ENCODE data around the gene TP53INP2. TPM values are rescaled to one million over a fixed set of nuclear protein-coding genes. Genes with fewer than 3 reads are reported as not detected.
"Not testable (repeated sequence)": the region's sequence is repeated elsewhere in the genome, so short reads cannot be mapped to it uniquely, and the experiment has no call there.

The TP53INP2 gene, protein sequence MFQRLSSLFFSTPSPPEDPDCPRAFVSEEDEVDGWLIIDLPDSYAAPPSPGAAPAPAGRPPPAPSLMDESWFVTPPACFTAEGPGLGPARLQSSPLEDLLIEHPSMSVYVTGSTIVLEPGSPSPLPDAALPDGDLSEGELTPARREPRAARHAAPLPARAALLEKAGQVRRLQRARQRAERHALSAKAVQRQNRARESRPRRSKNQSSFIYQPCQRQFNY
- total RNA-seq: 10 to 100 TPM in 5 of 8 experiments, 1 to 10 TPM in 3; 3.7 to 15.3 (median 11.0) TPM

DNA sequence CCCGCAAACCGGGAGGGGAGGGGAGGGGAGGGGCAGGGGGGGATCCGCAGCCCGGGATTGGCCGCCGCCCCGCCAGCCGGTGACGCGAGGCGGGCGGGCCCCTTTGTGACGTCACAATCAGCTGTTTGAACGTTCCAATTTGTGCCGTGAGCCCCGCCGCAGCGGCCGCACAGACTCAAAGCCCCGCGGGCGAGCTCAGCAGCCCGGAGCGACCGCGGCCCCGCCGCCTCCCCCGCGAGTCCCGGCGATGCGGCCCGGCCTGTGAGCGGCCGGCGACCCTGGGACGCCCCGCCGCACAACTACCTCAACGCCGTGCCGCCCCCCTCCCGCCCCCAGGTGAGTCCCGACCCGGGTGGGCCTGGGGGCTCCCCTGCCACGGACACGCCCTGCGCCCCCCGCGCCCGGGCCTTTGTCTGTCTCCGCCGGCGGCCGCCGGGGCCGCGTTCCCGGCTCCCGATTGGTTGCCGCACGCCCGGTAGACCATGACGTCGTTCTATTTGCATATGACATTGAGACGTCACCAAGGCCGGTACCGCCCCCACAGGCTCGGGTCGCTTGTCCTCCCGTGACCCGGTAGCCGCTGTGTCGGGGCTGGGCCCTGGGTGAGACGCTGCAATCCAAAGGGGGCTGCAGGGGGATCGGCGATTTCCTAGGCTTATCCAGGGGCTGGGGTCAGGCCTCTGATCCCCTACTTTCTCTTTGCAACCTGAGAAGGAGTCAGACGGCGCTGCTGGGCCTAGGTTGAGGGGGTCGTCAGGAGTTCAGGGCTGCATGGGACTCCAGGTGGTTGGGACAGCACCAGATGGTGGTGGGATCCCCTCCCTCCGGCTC lies at the start of gene TP53INP2:
Gene TP53INP2 (plus strand): TSS at position 168 of the 831 bp plus-strand sequence. CDS start 4,396 bp downstream, outside the sequence.
- in situ Hi-C loops (cut with MboI; ENCODE audit: low pct_unique_long_range_greater_than_20kb in 2 of 9, low sequenced_read_pairs in 9 of 9, unreplicated experiment in 9 of 9): loop anchor here in 2 of 9 experiments (25.0 kb wide), 2 partner anchors 167 to 392 kb away; partner anchors contain the start of gene AHCY (in 1 of the 2)
- Histone ChIP-seq H3K4me3 (peak within 1 kb of the TSS; percentile 75 to 99 (median 91)), H3K27ac (peak within 1 kb of the TSS; percentile 93 to 99), H3K4me1 (replicated peaks in 1 of 2) (peaks cover 7 to 11% of the 10 kb centered on the region in 2 donors)
- 0% methylated on average over 1 of the region's 82 CpGs; no CpG with 5 or more reads in 8 of the 10 experiments for WGBS, 10 experiments
- ATAC-seq (replicated peaks in 6 of 8): peak; percentile 58 to 75 (median 65)

DNA sequence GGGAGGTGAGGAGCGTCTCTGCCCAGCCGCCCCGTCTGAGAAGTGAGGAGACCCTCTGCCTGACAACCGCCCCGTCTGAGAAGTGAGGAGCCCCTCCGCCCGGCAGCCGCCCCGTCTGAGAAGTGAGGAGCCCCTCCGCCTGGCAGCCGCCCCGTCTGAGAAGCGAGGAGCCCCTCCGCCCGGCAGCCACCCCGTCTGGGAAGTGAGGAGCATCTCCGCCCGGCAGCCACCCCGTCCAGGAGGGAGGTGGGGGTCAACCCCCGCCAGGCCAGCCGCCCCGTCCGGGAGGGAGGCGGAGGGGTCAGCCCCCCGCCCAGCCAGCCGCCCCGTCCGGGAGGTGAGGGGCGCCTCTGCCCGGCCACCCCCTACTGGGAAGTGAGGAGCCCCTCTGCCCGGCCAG lies 45.5 kb upstream of the TP53INP2 start:
- no CpG with 5 or more reads among the region's 31 CpGs for WGBS, 10 experiments
- not testable (repeated sequence) for H3K4me1 ChIP-seq (replicated peaks in 1 of 2)

DNA sequence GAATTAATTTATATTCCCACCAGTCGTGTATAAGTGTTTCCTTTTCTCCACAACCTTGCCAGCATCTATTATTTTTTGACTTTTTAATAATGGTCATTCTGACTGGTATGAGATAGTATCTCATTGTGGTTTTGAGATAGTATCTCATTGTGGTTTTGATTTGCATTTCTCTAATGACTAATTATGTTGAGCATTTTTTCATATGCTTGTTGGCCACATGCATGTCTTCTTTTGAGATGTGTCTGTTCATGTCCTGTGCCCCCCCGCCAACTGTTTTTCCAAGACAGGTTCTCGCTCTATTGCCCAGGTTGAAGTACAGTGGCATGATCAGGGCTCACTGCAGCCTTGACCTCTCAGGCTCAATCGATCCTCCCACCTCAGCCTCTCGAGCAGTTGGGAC lies 42.3 kb upstream of the TP53INP2 start:
- H3K27ac ChIP-seq; H3K4me1 ChIP-seq (replicated peaks in 1 of 2); H3K4me3 ChIP-seq; in situ Hi-C loops (cut with MboI; ENCODE audit: low pct_unique_long_range_greater_than_20kb in 2 of 9, low sequenced_read_pairs in 9 of 9, unreplicated experiment in 9 of 9): not testable (repeated sequence)
- ATAC-seq (replicated peaks in 6 of 8): peak in 2 of 8 experiments; percentile 28 to 62
- WGBS, 10 experiments: 0 to 100% (median 88%) methylated on average over 1 to 3 of the region's 5 CpGs; no CpG with 5 or more reads in 3 of the 10 experiments

More for the DNA sequence above, 45.5 kb upstream of the TP53INP2 start:
- in situ Hi-C loops (cut with MboI; ENCODE audit: low pct_unique_long_range_greater_than_20kb in 2 of 9, low sequenced_read_pairs in 9 of 9, unreplicated experiment in 9 of 9); H3K27ac ChIP-seq; H3K4me3 ChIP-seq; ATAC-seq (replicated peaks in 6 of 8): not testable (repeated sequence)

DNA sequence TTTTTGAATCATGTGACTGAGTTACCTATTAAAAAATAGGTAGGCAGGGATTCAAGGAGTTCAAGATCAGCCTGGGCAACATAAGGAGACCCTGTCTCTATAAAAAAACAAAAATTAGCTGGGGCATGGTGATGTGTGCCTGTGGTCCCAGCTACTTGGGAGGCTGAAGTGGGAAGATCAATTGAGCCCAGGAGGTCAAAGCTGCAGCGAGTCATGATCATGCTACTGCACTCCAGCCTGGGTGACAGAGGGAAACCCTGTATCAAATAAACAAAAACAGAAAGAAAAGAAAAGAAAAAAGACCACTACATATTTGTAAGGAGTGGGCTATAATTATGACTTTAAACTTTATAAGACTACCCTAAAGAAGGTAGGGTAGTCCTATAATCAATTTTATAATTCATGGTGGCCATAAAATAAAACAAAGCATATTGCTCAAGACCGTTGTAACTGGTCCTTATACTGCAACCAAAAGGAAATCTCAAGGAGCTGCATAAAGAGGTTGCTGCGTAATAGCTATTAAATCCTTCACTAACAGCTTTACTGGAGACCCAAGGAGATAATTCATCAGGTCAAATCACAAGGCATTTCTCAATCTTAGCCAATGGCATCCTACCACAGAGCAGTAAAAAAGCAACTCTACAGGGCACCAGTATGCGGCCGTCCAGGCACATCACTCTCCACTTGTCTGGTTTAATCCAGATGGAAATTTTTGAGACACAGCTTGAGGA lies 40.8 kb upstream of the TP53INP2 start:
- Histone ChIP-seq H3K27ac (no peak overlapping the region), H3K4me1 (replicated peaks in 1 of 2) (no peaks in the 10 kb centered on the region), H3K4me3 (no peak overlapping the region)
- ATAC-seq (replicated peaks in 6 of 8): no peak
- in situ Hi-C loops (cut with MboI; ENCODE audit: low pct_unique_long_range_greater_than_20kb in 2 of 9, low sequenced_read_pairs in 9 of 9, unreplicated experiment in 9 of 9): no loop called here
- 72 to 100% (median 89%) methylated on average over 1 to 5 of the region's 5 CpGs for WGBS, 10 experiments

DNA sequence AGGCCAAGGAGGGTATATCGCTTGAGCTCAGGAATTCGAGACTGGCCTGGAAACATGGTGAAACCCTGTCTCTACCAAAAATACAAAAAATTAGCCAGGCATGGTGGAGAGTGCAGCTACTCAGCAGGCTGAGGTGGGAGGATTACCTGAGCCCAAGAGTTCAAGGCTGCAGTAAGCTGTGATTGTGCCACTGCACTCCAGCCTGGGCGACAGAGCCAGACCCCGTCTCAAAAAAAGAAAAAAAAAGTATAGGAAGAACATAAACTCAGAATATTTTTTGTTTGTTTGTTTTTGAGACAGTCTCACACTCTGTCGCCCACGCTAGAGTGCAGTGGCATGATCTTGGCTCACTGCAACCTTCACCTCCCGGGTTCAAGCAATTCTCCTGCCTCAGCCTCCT lies 39.4 kb upstream of the TP53INP2 start:
- H3K4me1 ChIP-seq (replicated peaks in 1 of 2); H3K27ac ChIP-seq; H3K4me3 ChIP-seq; in situ Hi-C loops (cut with MboI; ENCODE audit: low pct_unique_long_range_greater_than_20kb in 2 of 9, low sequenced_read_pairs in 9 of 9, unreplicated experiment in 9 of 9); ATAC-seq (replicated peaks in 6 of 8): not testable (repeated sequence)
- 91 to 96% (median 94%) methylated on average over 2 to 4 of the region's 7 CpGs; no CpG with 5 or more reads in 3 of the 10 experiments for WGBS, 10 experiments

DNA sequence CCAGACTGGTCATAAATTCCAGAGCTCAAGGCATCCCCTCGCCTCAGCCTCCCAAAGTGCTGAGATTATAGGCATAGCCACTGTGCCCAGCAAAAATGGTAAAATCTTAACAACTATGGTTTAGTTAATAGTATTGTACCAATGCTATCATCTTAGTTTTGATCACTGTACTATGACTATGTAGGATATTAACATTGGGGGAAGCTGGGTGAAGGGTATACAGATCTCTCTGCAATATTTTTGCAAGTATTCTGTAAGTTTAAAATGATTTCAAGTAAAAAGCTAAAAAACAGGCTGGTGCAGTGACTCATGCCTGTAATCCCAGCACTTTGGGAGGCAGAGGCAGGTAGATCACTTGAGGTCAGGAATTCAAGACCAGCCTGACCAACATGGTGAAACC lies 35.0 kb upstream of the TP53INP2 start:
- no peaks in the 10 kb centered on the region for H3K4me1 ChIP-seq (replicated peaks in 1 of 2)
- H3K4me3 ChIP-seq: no peak overlapping the region
- no peak for ATAC-seq (replicated peaks in 6 of 8)
- WGBS, 10 experiments: 80 to 100% (median 100%) methylated on average over 1 of the region's 1 CpG; no CpG with 5 or more reads in 3 of the 10 experiments
- in situ Hi-C loops (cut with MboI; ENCODE audit: low pct_unique_long_range_greater_than_20kb in 2 of 9, low sequenced_read_pairs in 9 of 9, unreplicated experiment in 9 of 9): no loop called here
- H3K27ac ChIP-seq: no peak overlapping the region

DNA sequence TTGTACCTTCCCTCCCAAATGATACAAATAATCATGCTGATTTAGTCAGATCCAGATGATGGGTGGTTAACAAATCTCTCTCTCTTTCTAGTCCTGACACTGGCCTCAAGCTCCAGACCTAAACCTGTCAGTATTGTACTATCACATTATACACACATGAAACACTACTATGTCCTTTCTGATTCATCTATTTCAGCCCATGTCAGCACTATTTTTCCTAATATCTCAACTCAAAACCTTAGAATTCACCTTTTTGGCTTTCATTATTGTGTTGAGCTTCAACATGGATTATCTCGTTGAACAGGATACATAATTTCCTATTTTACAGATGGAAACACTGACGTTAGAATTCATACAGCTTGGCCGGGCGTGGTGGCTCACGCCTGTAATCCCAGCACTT lies 30.7 kb upstream of the TP53INP2 start:
- peaks cover 5 to 6% of the 10 kb centered on the region in 2 donors for H3K4me1 ChIP-seq (replicated peaks in 1 of 2)
- ATAC-seq (replicated peaks in 6 of 8): no peak
- H3K4me3 ChIP-seq: no peak overlapping the region
- in situ Hi-C loops (cut with MboI; ENCODE audit: low pct_unique_long_range_greater_than_20kb in 2 of 9, low sequenced_read_pairs in 9 of 9, unreplicated experiment in 9 of 9): no loop called here
- H3K27ac ChIP-seq: no peak overlapping the region
- 83 to 100% (median 96%) methylated on average over 1 to 4 of the region's 5 CpGs; no CpG with 5 or more reads in 4 of the 10 experiments for WGBS, 10 experiments

DNA sequence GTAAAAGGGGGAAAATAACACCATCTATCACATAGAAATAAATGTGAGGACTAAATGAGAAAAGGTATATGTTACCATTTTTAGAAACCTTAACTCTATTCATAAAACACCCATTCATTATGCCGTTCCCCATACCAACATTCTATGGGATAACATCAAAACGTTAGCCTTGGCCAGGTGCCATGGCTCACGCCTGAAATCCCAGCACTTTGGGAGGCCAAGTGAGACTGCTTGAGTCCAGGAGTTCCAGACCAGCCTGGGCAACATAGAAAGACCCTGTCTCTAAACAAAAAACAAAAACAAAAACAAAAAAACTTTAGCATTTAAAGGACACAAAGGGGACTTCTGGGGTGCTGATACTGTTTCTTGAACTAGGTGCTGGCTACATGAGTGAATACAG lies 28.6 kb upstream of the TP53INP2 start:
- in situ Hi-C loops (cut with MboI; ENCODE audit: low pct_unique_long_range_greater_than_20kb in 2 of 9, low sequenced_read_pairs in 9 of 9, unreplicated experiment in 9 of 9): no loop called here
- H3K27ac ChIP-seq: no peak overlapping the region
- no peak overlapping the region for H3K4me3 ChIP-seq
- ATAC-seq (replicated peaks in 6 of 8): no peak
- peaks cover 5 to 6% of the 10 kb centered on the region in 2 donors for H3K4me1 ChIP-seq (replicated peaks in 1 of 2)
- 25 to 62% (median 32%) methylated on average over 1 to 3 of the region's 3 CpGs; no CpG with 5 or more reads in 3 of the 10 experiments for WGBS, 10 experiments

DNA sequence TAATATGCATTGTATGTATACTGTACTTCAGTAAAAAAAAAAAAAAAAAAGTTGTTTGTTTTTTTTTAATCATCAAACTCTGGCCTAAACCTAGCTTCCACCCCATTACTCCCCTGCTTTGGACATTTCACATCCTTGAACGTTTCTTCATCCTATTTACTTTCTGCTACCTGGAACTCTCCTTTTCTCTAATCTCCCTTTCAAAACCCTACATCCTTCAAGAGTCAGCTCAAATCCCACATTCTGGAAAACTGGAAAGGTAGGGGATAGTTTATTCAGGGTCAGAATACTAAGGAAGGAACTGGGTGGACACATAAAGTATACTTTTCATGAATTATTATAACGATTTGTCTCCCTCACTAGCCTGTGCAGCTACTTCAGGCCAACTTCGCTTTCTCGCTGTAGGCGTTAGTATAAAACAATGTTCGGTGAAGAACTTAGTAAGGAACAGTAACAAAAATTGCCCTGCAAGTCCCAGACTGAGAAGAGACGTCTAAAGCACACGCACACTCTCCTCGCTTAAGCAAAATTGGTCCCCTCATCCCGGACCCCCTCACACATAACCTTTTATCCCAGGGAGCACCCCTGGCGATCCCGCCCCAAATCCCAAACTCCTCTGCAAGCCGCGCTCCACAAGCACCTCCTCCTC lies 28.0 kb upstream of the TP53INP2 start:
- no peak overlapping the region for H3K27ac ChIP-seq
- peaks cover 5 to 6% of the 10 kb centered on the region in 2 donors for H3K4me1 ChIP-seq (replicated peaks in 1 of 2)
- in situ Hi-C loops (cut with MboI; ENCODE audit: low pct_unique_long_range_greater_than_20kb in 2 of 9, low sequenced_read_pairs in 9 of 9, unreplicated experiment in 9 of 9): no loop called here
- H3K4me3 ChIP-seq: peak overlapping the region; percentile 52 to 77 (median 69)
- ATAC-seq (replicated peaks in 6 of 8): peak in 3 of 8 experiments; percentile 1 to 3 (median 2)
- WGBS, 10 experiments: 0 to 4% (median 0%) methylated on average over 1 to 7 of the region's 14 CpGs; no CpG with 5 or more reads in 3 of the 10 experiments

DNA sequence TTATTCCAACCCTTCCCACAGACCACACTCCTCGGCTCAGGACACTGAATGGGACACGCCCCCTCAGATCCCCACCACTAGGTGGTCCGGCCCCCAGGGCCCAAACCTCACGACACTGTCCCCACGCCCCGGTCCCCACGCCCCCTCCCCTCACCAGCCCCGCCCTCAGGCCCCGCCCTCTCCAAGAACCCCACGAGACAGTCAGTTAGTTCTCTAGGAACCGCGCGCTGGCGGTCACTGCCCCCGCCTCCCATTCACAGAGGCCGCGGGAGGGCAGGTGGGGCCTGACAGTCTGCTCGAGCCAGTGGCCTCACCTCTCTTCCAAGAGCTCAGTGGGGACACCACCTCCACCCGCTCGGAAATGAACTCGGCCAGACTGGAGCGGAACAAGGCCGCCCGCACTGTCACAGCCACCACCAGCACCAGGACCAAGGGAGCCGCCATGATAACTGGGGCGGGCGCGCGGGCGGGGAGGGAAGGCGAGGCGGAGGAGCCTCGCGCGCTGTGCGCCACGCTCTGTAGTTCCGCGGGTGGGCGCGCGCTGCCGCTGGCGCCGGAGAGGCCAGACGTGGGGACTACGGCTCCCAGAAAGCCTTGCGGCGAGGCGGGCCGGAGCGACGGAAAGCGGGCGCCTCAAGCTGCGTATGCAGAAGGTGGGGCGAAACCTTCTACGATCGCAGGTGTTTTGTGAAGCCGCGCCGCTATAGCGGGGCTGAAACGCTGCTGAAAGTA lies 27.3 kb upstream of the TP53INP2 start, which contains the start of gene PIGU:
Gene PIGU (minus strand): TSS at position 451 of the 732 bp plus-strand sequence. CDS start 7 bp downstream, at position 444.
- peaks cover 5 to 6% of the 10 kb centered on the region in 2 donors for H3K4me1 ChIP-seq (replicated peaks in 1 of 2)
- WGBS, 10 experiments: 0 to 3% (median 0%) methylated on average over 1 to 17 of the region's 64 CpGs; no CpG with 5 or more reads in 5 of the 10 experiments
- in situ Hi-C loops (cut with MboI; ENCODE audit: low pct_unique_long_range_greater_than_20kb in 2 of 9, low sequenced_read_pairs in 9 of 9, unreplicated experiment in 9 of 9): no loop called here
- peak; percentile 95 to 98 (median 97) for ATAC-seq (replicated peaks in 6 of 8)
- H3K27ac ChIP-seq: peak within 1 kb of the TSS; percentile 64 to 75
- peak within 1 kb of the TSS; percentile 52 to 77 (median 69) for H3K4me3 ChIP-seq

DNA sequence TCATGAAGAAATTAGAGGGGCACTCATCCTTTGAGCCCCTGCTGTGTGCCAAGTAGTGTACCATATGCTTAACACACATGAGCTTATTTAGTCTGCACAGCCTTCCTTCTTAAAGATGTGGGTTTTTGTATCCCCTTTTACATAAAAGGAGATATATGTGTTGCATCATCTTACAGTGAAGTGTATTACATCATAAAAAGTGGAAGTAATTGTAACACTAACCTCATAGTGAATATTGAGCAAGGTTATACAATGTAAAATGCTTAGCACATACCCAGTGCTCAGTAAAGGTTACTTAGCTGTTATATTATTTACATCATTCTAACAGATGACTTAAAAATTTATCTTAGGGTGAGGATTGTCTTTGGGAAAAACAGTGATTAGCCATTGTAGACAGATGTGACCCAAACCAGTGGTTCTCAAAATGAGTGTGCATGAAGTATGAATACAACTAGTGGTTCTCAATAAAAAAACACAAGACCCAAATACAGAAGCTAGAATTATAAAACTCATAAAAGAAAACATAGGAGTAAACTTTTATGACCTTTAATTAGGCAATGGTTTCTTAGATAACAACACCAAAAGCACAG lies 23.5 kb upstream of the TP53INP2 start:
- H3K4me1 ChIP-seq (replicated peaks in 1 of 2): peaks cover 4% of the 10 kb centered on the region in 2 donors
- H3K4me3 ChIP-seq: no peak overlapping the region
- ATAC-seq (replicated peaks in 6 of 8): no peak
- in situ Hi-C loops (cut with MboI; ENCODE audit: low pct_unique_long_range_greater_than_20kb in 2 of 9, low sequenced_read_pairs in 9 of 9, unreplicated experiment in 9 of 9): no loop called here
- H3K27ac ChIP-seq: no peak overlapping the region

Data from motor neuron (in vitro differentiated cells).